Endothelial cell of umbilical vein (primary cell): ENCODE measurements around the gene OR2W3. TPM values are rescaled to one million over a fixed set of nuclear protein-coding genes. Genes with fewer than 3 reads are reported as not detected.

Source experiments
- BruUV-seq: library from RNA; stranded (reverse); fragments of 400-500 nt; replicated peaks from 2 replicates; lab custom pipeline; 2021; lab: Mats Ljungman, UMichigan
- CTCF ChIA-PET: fragments of 300-600, 350-600 bp; sonication (Branson Sonifier 250); formaldehyde crosslinking; loops from one replicate; lab custom pipeline; 2021; ENCODE audit warnings: antibody characterized with exemption, inconsistent platforms; lab: Charles Lee
- POLR2A ChIA-PET: fragments of 300-600, 350-600 bp; sonication (Branson Sonifier 250); formaldehyde crosslinking; loops from one replicate; lab custom pipeline; 2021; ENCODE audit warnings: antibody characterized with exemption, inconsistent platforms; lab: Charles Lee
- DNase-seq: peaks from one replicate; pipeline ENCODE4 v3.0.0-alpha.2; 2011; ENCODE audit warnings: low read depth, low spot score
- FAIRE-seq: peaks from 2 replicates; lab custom pipeline; 2011; peaks lifted over from hg19 to GRCh38; lab: Jason Lieb, UNC
- H2AFZ ChIP-seq: 2 replicates; pipeline ENCODE4 v1.6.0; 2012; ENCODE audit warnings: low read depth, low read length, control low read depth, inconsistent platforms
- H3K27ac ChIP-seq: 2 replicates; pipeline ENCODE4 v1.5.1; 2011; ENCODE audit warnings: low read depth, mild to moderate bottlenecking, control low read depth, low read length, moderate library complexity; ENCODE audit not compliant: insufficient read depth
- H3K27me3 ChIP-seq, 2 experiments: 2 replicates each; pipeline versions ENCODE4 v1.6.0 to v1.6.1; 2011; ENCODE audit warnings: low read length in 2 of 2, mixed read lengths in 1 of 2; ENCODE audit not compliant: control insufficient read depth in 2 of 2, insufficient read depth in 2 of 2
- H3K36me3 ChIP-seq, 2 experiments: 2 replicates in 1 of 2; 3 replicates in 1 of 2; pipeline ENCODE4 v1.5.1; 2011; ENCODE audit warnings: low read length in 2 of 2, mild to moderate bottlenecking in 1 of 2, moderate library complexity in 1 of 2; ENCODE audit not compliant: control insufficient read depth in 2 of 2, insufficient read depth in 2 of 2; ENCODE audit errors: extremely low read depth in 1 of 2
- H3K4me1 ChIP-seq: 3 replicates; pipeline ENCODE4 v1.5.1; 2011; ENCODE audit warnings: mild to moderate bottlenecking, low read length; ENCODE audit not compliant: control insufficient read depth, insufficient read depth; ENCODE audit errors: extremely low read depth
- H3K4me2 ChIP-seq: 2 replicates; pipeline ENCODE4 v1.6.1; 2011; ENCODE audit warnings: low read length, control low read depth, mixed read lengths; ENCODE audit not compliant: insufficient read depth
- H3K4me3 ChIP-seq, 3 experiments: fragments of 200-600 bp in 1 of 3; sonication (generic), shearing (Covaris generic) in 1 of 3; replicated peaks in 1 of 3; 2 replicates each; pipeline ENCODE4 v1.5.1; 2011 to 2016; ENCODE audit warnings: control low read depth in 3 of 3, low read length in 3 of 3, mild to moderate bottlenecking in 2 of 3, inconsistent platforms in 1 of 3, low read depth in 1 of 3, moderate library complexity in 1 of 3; ENCODE audit not compliant: insufficient read depth in 1 of 3
- H3K79me2 ChIP-seq: 2 replicates; pipeline ENCODE4 v1.6.0; 2012; ENCODE audit warnings: low read length, inconsistent platforms; ENCODE audit not compliant: control insufficient read depth, insufficient read depth
- H3K9ac ChIP-seq: replicated peaks from 2 replicates; pipeline ENCODE3; 2011; ENCODE audit warnings: low read length, control low read depth; ENCODE audit not compliant: insufficient read depth; ENCODE audit errors: extremely low read depth
- H3K9me1 ChIP-seq: replicated peaks from 3 replicates; pipeline ENCODE4 v1.6.0; 2011; ENCODE audit warnings: mild to moderate bottlenecking, low read length; ENCODE audit not compliant: control insufficient read depth, insufficient read depth; ENCODE audit errors: extremely low read depth
- H3K9me3 ChIP-seq: replicated peaks from 2 replicates; pipeline ENCODE4 v1.5.1; 2012; ENCODE audit warnings: low read length, inconsistent platforms; ENCODE audit not compliant: control insufficient read depth, insufficient read depth
- H4K20me1 ChIP-seq: replicated peaks from 2 replicates; pipeline ENCODE3; 2011; ENCODE audit warnings: mild to moderate bottlenecking, low read length; ENCODE audit not compliant: control insufficient read depth, insufficient read depth; ENCODE audit errors: extremely low read depth
- EZH2 ChIP-seq: IDR thresholded peaks from 2 replicates; pipeline ENCODE4 v1.6.1; 2012; ENCODE audit warnings: borderline replicate concordance, low read depth, mild to moderate bottlenecking, moderate library complexity, low read length, inconsistent platforms; ENCODE audit not compliant: severe bottlenecking
- FOS ChIP-seq: IDR thresholded peaks from 2 replicates; pipeline ENCODE4 v1.6.1; 2011; ENCODE audit warnings: mild to moderate bottlenecking, low read length, moderate library complexity, borderline replicate concordance; ENCODE audit not compliant: insufficient read depth
- GATA2 ChIP-seq: IDR thresholded peaks from 2 replicates; pipeline ENCODE4 v1.7.0; 2011; ENCODE audit warnings: low read depth, mild to moderate bottlenecking, moderate library complexity, mixed read lengths, low read length; ENCODE audit not compliant: insufficient read length, insufficient read depth
- JUN ChIP-seq: IDR thresholded peaks from 2 replicates; pipeline ENCODE4 v1.6.1; 2011; ENCODE audit warnings: borderline replicate concordance, low read depth; ENCODE audit not compliant: insufficient read length, insufficient read depth
- MAX ChIP-seq: IDR thresholded peaks from 2 replicates; pipeline ENCODE4 v1.6.1; 2011; ENCODE audit not compliant: insufficient read depth, insufficient read length
- MYC ChIP-seq: IDR thresholded peaks from one replicate; pipeline ENCODE4 v1.6.1; 2011; ENCODE audit warnings: mild to moderate bottlenecking, low read depth, low read length
- POLR2A ChIP-seq: IDR thresholded peaks from 2 replicates; pipeline ENCODE4 v1.6.1; 2012; ENCODE audit warnings: low read depth, mild to moderate bottlenecking, control low read depth, low read length
- POLR2AphosphoS5 ChIP-seq: IDR thresholded peaks from 2 replicates; pipeline ENCODE4 v1.6.1; 2012; ENCODE audit warnings: low read depth, mild to moderate bottlenecking, control low read depth, low read length, moderate library complexity; ENCODE audit not compliant: insufficient read depth
- dilution Hi-C: fragments of 300-500 bp; cut with MboI; formaldehyde crosslinking; loops from one replicate; pipeline ENCODE4 v1.15.0; 2019; ENCODE audit warnings: low sequenced_read_pairs; ENCODE audit not compliant: extremely low pct_ligation_motif_present
- intact Hi-C: fragments of 100-400 bp; cut with micrococcal nuclease; formaldehyde crosslinking; loops from one replicate; pipeline ENCODE4 v1.10.0; 2022
- polyA plus RNA-seq, 4 experiments: library from polyadenylated mRNA; depleted of rRNA in 3 of 4; stranded (reverse) in 3 of 4; unstranded in 1 of 4; fragments of >200 nt; gene quantifications; 2 replicates each; pipeline versions ENCODE4 v1.2.1 to v1.2.3, GENCODE V29; 2011 to 2012; ENCODE audit warnings: missing spikeins in 1 of 4
- total RNA-seq: library from RNA; stranded (reverse); gene quantifications from 2 replicates; pipeline ENCODE4 v1.2.3, GENCODE V29; 2021
- TF ChIP-seq, protein P1 (sequence below), 2 donors: IDR thresholded peaks; 1 replicate in 1 of 2; 2 replicates in 1 of 2; pipeline ENCODE4 v1.5.1; 2011; ENCODE audit warnings: low read length in 2 of 2, mild to moderate bottlenecking in 2 of 2, moderate library complexity in 2 of 2, control low read depth in 1 of 2, inconsistent platforms in 1 of 2, low read depth in 1 of 2; ENCODE audit not compliant: insufficient read depth in 1 of 2; ENCODE audit errors: extremely low read depth in 1 of 2

The OR2W3 gene
- total and polyA plus RNA-seq, 2 donors (not counting 3 experiments of a cell fraction or from before 2014, with no cell fraction given) = not detected

- DNase-seq (no peak), FAIRE-seq (no peak)
- dilution Hi-C loops (no loop called here), intact Hi-C loops (no loop called here)
- H2AFZ ChIP-seq = no peak overlapping the region
- no TSS peak for BruUV-seq
- H3K4me3 ChIP-seq = no peak overlapping the region
- peaks cover 7% of the 10 kb centered on the region for H3K9me3 ChIP-seq
- TF ChIP-seq EZH2 (no peak), JUN (no peak), POLR2A (no peak), FOS (no peak), MAX (no peak), GATA2 (no peak), MYC (no peak), POLR2AphosphoS5 (no peak)
- TF ChIP-seq, protein P1, sequence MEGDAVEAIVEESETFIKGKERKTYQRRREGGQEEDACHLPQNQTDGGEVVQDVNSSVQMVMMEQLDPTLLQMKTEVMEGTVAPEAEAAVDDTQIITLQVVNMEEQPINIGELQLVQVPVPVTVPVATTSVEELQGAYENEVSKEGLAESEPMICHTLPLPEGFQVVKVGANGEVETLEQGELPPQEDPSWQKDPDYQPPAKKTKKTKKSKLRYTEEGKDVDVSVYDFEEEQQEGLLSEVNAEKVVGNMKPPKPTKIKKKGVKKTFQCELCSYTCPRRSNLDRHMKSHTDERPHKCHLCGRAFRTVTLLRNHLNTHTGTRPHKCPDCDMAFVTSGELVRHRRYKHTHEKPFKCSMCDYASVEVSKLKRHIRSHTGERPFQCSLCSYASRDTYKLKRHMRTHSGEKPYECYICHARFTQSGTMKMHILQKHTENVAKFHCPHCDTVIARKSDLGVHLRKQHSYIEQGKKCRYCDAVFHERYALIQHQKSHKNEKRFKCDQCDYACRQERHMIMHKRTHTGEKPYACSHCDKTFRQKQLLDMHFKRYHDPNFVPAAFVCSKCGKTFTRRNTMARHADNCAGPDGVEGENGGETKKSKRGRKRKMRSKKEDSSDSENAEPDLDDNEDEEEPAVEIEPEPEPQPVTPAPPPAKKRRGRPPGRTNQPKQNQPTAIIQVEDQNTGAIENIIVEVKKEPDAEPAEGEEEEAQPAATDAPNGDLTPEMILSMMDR (IDR thresholded peaks at IDR 0.05; ENCODE audit: extremely low read depth in 1 of 2, insufficient read depth in 1 of 2, low read depth in 1 of 2, low read length in 2 of 2) = no peak
- no peak overlapping the region for H3K9ac ChIP-seq
- no peaks in the 10 kb centered on the region for H4K20me1 ChIP-seq
- no peaks in the 10 kb centered on the region for H3K9me1 ChIP-seq
- no peaks in the 10 kb centered on the region for H3K79me2 ChIP-seq
- no peaks in the 10 kb centered on the region for H3K36me3 ChIP-seq
- POLR2A ChIA-PET = no interaction called here
- CTCF ChIA-PET = no interaction called here
- H3K4me1 ChIP-seq = no peaks in the 10 kb centered on the region
- no peak overlapping the region for H3K4me2 ChIP-seq
- no peaks in the 10 kb centered on the region for H3K27me3 ChIP-seq
- no peak overlapping the region for H3K27ac ChIP-seq
Measured at GRCh38 chr1:247913786-247914185, 18.4 kb downstream of the OR2W3 start.
